PC-9 (cell line): ENCODE data around the gene TBATA. TPM values are rescaled to one million over a fixed set of nuclear protein-coding genes. Genes with fewer than 3 reads are reported as not detected.

Experiments used
- BruUV-seq: library from RNA; stranded (reverse); fragments of 400-500 nt; replicated peaks from 2 replicates; lab custom pipeline; 2021; lab: Mats Ljungman, UMichigan
- CTCF ChIA-PET: fragments of 300-600 bp; sonication (Branson Sonifier 250); formaldehyde crosslinking; loops from one replicate; lab custom pipeline; 2022; ENCODE audit warnings: antibody characterized with exemption; lab: Charles Lee
- POLR2A ChIA-PET: fragments of 300-600 bp; sonication (Branson Sonifier 250); formaldehyde crosslinking; loops from one replicate; lab custom pipeline; 2022; ENCODE audit warnings: antibody characterized with exemption; ENCODE audit not compliant: unreplicated experiment; lab: Charles Lee
- DNase-seq, 2 experiments: peaks; one replicate each; pipeline versions ENCODE4 v3.0.0 to v3.0.0-alpha.2; 2015 to 2022; ENCODE audit warnings: mixed read lengths in 1 of 2
- H2AFZ ChIP-seq: fragments of 200-600 bp; sonication (generic); 2 replicates; pipeline ENCODE4 v1.8.1; 2017; ENCODE audit warnings: antibody characterized with exemption
- H3F3A ChIP-seq: fragments of 200-600 bp; sonication (generic); 2 replicates; pipeline ENCODE4 v1.8.1; 2017; ENCODE audit warnings: antibody characterized with exemption, mild to moderate bottlenecking, low read depth; ENCODE audit not compliant: insufficient read depth
- H3K27ac ChIP-seq: fragments of 200-600 bp; sonication (generic); 2 replicates; pipeline ENCODE4 v1.6.1; 2016; ENCODE audit warnings: mixed run types
- H3K27me3 ChIP-seq: fragments of 200-600 bp; sonication (generic); 2 replicates; pipeline ENCODE4 v1.6.1; 2016; ENCODE audit warnings: low read depth, mixed run types; ENCODE audit not compliant: insufficient read depth
- H3K36me3 ChIP-seq: fragments of 200-600 bp; sonication (generic); 2 replicates; pipeline ENCODE4 v1.6.1; 2016; ENCODE audit warnings: low read depth, mixed run types
- H3K4me1 ChIP-seq: fragments of 200-600 bp; sonication (generic); replicated peaks from 2 replicates; pipeline ENCODE4 v1.6.1; 2016; ENCODE audit warnings: mixed run types; ENCODE audit not compliant: insufficient read depth
- H3K4me2 ChIP-seq: fragments of 200-600 bp; sonication (generic); 2 replicates; pipeline ENCODE4 v1.6.1; 2017; ENCODE audit warnings: mixed run types
- H3K4me3 ChIP-seq: fragments of 200-600 bp; sonication (generic); 2 replicates; pipeline ENCODE4 v1.6.1; 2016; ENCODE audit warnings: mixed run types
- H3K79me2 ChIP-seq: fragments of 200-600 bp; sonication (generic); 2 replicates; pipeline ENCODE4 v1.6.1; 2017; ENCODE audit warnings: low read depth, mixed run types
- H3K9me2 ChIP-seq: fragments of 200-600 bp; sonication (generic); 2 replicates; pipeline ENCODE4 v1.8.1; 2017; ENCODE audit warnings: mild to moderate bottlenecking; ENCODE audit not compliant: insufficient read depth
- H3K9me3 ChIP-seq: fragments of 200-600 bp; sonication (generic); 2 replicates; pipeline ENCODE4 v1.8.1; 2016; ENCODE audit warnings: low read depth; ENCODE audit not compliant: insufficient read depth
- H4K20me1 ChIP-seq: fragments of 200-600 bp; sonication (generic); 2 replicates; pipeline ENCODE4 v1.8.1; 2017; ENCODE audit not compliant: insufficient read depth
- EZH2 ChIP-seq: fragments of 200-600 bp; sonication (generic); IDR thresholded peaks from 2 replicates; pipeline ENCODE4 v1.8.0; 2017; ENCODE audit warnings: antibody characterized with exemption, low read depth
- intact Hi-C: fragments of 100-400 bp; cut with micrococcal nuclease; formaldehyde crosslinking; loops from one replicate; pipeline ENCODE4 v1.10.0; 2022; ENCODE audit not compliant: unreplicated experiment
- total RNA-seq: library from RNA; stranded (reverse); gene quantifications from 2 replicates; pipeline ENCODE4 v1.2.3, GENCODE V29; 2021
- TF ChIP-seq, protein P1 (sequence below): fragments of 200-600 bp; sonication (generic); conservative IDR thresholded peaks from 2 replicates; pipeline ENCODE4 v1.6.1; 2017; ENCODE audit warnings: mixed run types, antibody characterized with exemption, mild to moderate bottlenecking, moderate library complexity

Gene TBATA
- total RNA-seq, 1 experiment from 2014 or later: not detected

DNA sequence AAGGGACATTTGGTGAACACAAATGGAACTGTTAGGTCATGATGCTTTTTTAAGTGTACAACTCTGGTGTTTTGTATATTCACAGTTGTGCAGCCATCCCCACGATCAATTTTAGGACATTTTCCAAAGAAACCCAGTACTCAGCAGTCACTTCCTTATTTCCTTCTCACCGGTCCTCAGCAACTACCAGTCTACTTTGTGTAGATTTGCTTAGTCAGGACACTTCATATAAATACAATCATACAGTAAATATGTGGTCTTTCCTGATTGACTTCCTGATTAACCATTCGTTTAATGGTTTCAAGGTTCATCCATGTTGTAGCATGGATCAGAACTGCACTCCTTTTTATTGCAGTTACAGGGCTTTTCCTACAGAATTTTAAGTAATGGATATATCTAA, 45.0 kb upstream of the TBATA start:
- BruUV-seq: no TSS peak
- H3K9me3 ChIP-seq: no peaks in the 10 kb centered on the region
- H3K9me2 ChIP-seq: no peaks in the 10 kb centered on the region
- ChIA-PET CTCF (no interaction called here), POLR2A (interaction anchor here (0.6 kb wide), 1 partner anchor 426 kb away, joined by 3 read pairs; the partner anchor contains the start of gene EIF4EBP2)
- peak overlapping the region; percentile 91 for H3K27ac ChIP-seq
- H2AFZ ChIP-seq: no peak overlapping the region
- peaks cover 89% of the 10 kb centered on the region for H3K79me2 ChIP-seq
- intact Hi-C loops: loop anchor here (1.0 kb wide), 1 partner anchor 36 kb away; no protein-coding TSS in a partner anchor
- H4K20me1 ChIP-seq: no peaks in the 10 kb centered on the region
- H3K4me2 ChIP-seq: peak overlapping the region; percentile 71
- peaks cover 45% of the 10 kb centered on the region for H3F3A ChIP-seq
- no peak for TF ChIP-seq EZH2
- TF ChIP-seq, protein P1, sequence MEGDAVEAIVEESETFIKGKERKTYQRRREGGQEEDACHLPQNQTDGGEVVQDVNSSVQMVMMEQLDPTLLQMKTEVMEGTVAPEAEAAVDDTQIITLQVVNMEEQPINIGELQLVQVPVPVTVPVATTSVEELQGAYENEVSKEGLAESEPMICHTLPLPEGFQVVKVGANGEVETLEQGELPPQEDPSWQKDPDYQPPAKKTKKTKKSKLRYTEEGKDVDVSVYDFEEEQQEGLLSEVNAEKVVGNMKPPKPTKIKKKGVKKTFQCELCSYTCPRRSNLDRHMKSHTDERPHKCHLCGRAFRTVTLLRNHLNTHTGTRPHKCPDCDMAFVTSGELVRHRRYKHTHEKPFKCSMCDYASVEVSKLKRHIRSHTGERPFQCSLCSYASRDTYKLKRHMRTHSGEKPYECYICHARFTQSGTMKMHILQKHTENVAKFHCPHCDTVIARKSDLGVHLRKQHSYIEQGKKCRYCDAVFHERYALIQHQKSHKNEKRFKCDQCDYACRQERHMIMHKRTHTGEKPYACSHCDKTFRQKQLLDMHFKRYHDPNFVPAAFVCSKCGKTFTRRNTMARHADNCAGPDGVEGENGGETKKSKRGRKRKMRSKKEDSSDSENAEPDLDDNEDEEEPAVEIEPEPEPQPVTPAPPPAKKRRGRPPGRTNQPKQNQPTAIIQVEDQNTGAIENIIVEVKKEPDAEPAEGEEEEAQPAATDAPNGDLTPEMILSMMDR: no peak
- peak in 1 of 2 experiments; percentile 99 for DNase-seq
- peaks cover 47% of the 10 kb centered on the region for H3K36me3 ChIP-seq
- peak overlapping the region; percentile 33; the same call in 1 of the 2 replicates for H3K4me3 ChIP-seq
- H3K4me1 ChIP-seq: peaks cover 85% of the 10 kb centered on the region
- H3K27me3 ChIP-seq: no peaks in the 10 kb centered on the region

DNA sequence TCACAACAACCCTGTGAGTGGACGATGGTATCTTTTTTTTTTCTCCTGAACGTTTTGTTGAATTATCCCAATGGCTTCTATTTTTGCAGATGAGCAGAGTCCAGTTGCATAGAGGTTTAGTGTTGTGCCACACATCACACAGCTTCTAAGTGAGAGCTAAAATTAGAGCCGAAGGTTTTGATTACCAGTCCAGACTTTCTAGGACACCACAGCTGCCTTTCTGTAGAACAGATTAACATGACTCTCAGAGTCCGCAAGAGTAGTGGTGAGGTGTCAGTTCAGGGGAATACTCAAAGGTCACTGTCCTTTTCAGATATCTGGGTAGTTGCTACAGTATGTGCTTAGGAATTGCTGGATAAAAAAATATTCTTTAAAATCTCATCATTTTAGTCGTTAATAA, 44.4 kb upstream of the TBATA start:
- peaks cover 42% of the 10 kb centered on the region for H3K36me3 ChIP-seq
- H3K27me3 ChIP-seq: no peaks in the 10 kb centered on the region
- peaks cover 45% of the 10 kb centered on the region for H3F3A ChIP-seq
- DNase-seq: no peak
- peaks cover 88% of the 10 kb centered on the region for H3K79me2 ChIP-seq
- H3K4me1 ChIP-seq: peaks cover 85% of the 10 kb centered on the region
- H2AFZ ChIP-seq: no peak overlapping the region
- intact Hi-C loops: no loop called here
- H4K20me1 ChIP-seq: no peaks in the 10 kb centered on the region
- POLR2A ChIA-PET: interaction anchor here (0.7 kb wide), 1 partner anchor 57 kb away, joined by 6 read pairs; no protein-coding TSS in a partner anchor
- TSS peak; percentile 61 for BruUV-seq
- TF ChIP-seq, protein P1: no peak
- TF ChIP-seq EZH2: no peak
- CTCF ChIA-PET: interaction anchor here (0.7 to 1.2 kb wide), 2 partner anchors 13 to 35 kb away, joined by 3 read pairs; no protein-coding TSS in a partner anchor
- no peaks in the 10 kb centered on the region for H3K9me2 ChIP-seq
- H3K27ac ChIP-seq: peak overlapping the region; percentile 91
- peak overlapping the region; percentile 33; the same call in 1 of the 2 replicates for H3K4me3 ChIP-seq
- peak overlapping the region; percentile 71 for H3K4me2 ChIP-seq
- no peaks in the 10 kb centered on the region for H3K9me3 ChIP-seq

DNA sequence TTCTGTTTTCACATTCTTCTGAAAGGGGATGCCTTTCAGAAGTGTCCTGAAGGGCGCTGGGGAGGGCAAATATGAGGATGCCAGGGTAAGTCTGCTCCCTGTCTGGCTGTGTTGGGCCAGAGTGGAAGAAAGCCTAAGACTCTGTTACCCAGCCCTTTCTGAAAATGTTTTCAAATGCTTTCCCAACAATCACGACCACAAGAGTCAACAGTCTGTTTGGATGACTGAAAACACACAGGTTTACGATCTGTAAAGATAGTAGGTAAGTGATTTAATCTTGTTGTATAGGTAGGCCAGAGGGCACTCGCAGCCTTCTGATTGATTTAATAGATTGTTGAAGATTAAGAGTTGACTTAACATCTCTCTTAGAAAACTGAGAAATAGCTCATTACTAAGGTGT, 43.7 kb upstream of the TBATA start:
- Histone ChIP-seq H3K27me3 (no peaks in the 10 kb centered on the region), H2AFZ (no peak overlapping the region), H3K9me2 (no peaks in the 10 kb centered on the region), H3K79me2 (peaks cover 82% of the 10 kb centered on the region), H3K27ac (peak overlapping the region; percentile 91), H3K4me3 (peak overlapping the region; percentile 33; the same call in 1 of the 2 replicates), H3K4me1 (peaks cover 79% of the 10 kb centered on the region), H3F3A (peaks cover 43% of the 10 kb centered on the region), H4K20me1 (no peaks in the 10 kb centered on the region), H3K9me3 (no peaks in the 10 kb centered on the region), H3K4me2 (peak overlapping the region; percentile 71), H3K36me3 (peaks cover 42% of the 10 kb centered on the region)
- ChIA-PET CTCF (interaction anchor here (1.2 kb wide), 1 partner anchor 12 kb away, joined by 3 read pairs; no protein-coding TSS in a partner anchor), POLR2A (interaction anchor here (0.6 to 0.7 kb wide), 2 partner anchors 58 to 561 kb away, joined by 4 to 6 read pairs; no protein-coding TSS in a partner anchor)
- no TSS peak for BruUV-seq
- TF ChIP-seq, protein P1: no peak
- TF ChIP-seq EZH2: no peak
- DNase-seq: peak in 1 of 2 experiments; percentile 90
- intact Hi-C loops: no loop called here
